Breast epithelium (tissue), 4 donors: ENCODE measurements around the gene DIS3L2. TPM values are rescaled to one million over a fixed set of nuclear protein-coding genes. Genes with fewer than 3 reads are reported as not detected.

Source experiments
- DNase-seq, 2 donors: peaks; one replicate each; pipeline ENCODE4 v3.0.0-alpha.2; 2019; ENCODE audit warnings: low spot score in 2 of 2
- H3K27ac ChIP-seq, 2 donors: fragments of 200-600 bp; sonication (generic) in 1 of 2; one replicate each; pipeline ENCODE4 v1.5.1; 2016 to 2019; ENCODE audit warnings: mild to moderate bottlenecking in 1 of 2
- H3K27me3 ChIP-seq, 2 donors: fragments of 200-600 bp; sonication (generic) in 1 of 2; one replicate each; pipeline versions ENCODE4 v1.5.1 to v1.6.0; 2017 to 2019; ENCODE audit warnings: control low read depth in 1 of 2, mild to moderate bottlenecking in 1 of 2
- H3K36me3 ChIP-seq: fragments of 200-600 bp; one replicate; pipeline ENCODE4 v1.5.1; 2019
- H3K4me1 ChIP-seq, 2 donors: fragments of 200-600 bp; sonication (generic); one replicate each; pipeline ENCODE4 v1.5.1; 2016 to 2019; ENCODE audit warnings: control low read depth in 1 of 2
- H3K4me3 ChIP-seq, 3 donors: fragments of 200-600 bp; sonication (generic); 1 replicate in 2 of 3; 2 replicates in 1 of 3; pipeline ENCODE4 v1.5.1; 2016 to 2019; ENCODE audit warnings: mild to moderate bottlenecking in 3 of 3, moderate library complexity in 2 of 3
- H3K9me3 ChIP-seq, 2 donors: fragments of 200-600 bp; sonication (generic) in 1 of 2; one replicate each; pipeline ENCODE4 v1.5.1; 2016 to 2019; ENCODE audit warnings: control low read depth in 1 of 2
- CTCF ChIP-seq, 3 donors: fragments of 450-650 bp; IDR thresholded peaks; one replicate each; pipeline ENCODE4 v1.5.1; 2016 to 2017; ENCODE audit warnings: antibody characterized with exemption in 3 of 3, mild to moderate bottlenecking in 3 of 3, moderate library complexity in 3 of 3
- POLR2A ChIP-seq: fragments of 450-650 bp; IDR thresholded peaks from one replicate; pipeline ENCODE4 v1.6.1; 2016; ENCODE audit warnings: antibody characterized with exemption, mild to moderate bottlenecking, moderate library complexity
- POLR2AphosphoS5 ChIP-seq, 3 donors: sonication (generic); formaldehyde crosslinking; IDR thresholded peaks; one replicate each; pipeline ENCODE4 v1.6.1; 2017; ENCODE audit warnings: antibody characterized with exemption in 3 of 3
- intact Hi-C: fragments of 100-400 bp; cut with DNase I; formaldehyde crosslinking; loops from one replicate; pipeline ENCODE4 v1.15.1; 2023; ENCODE audit warnings: low total_unique reads
- total RNA-seq, 3 donors: library from RNA; depleted of rRNA; stranded (reverse); fragments of >200 nt; gene quantifications; one replicate each; pipeline ENCODE4 v1.1.0, GENCODE V29; 2016

Gene DIS3L2
- total RNA-seq, 3 donors from 2014 or later, result 19.2 to 38.9 (median 33.4) TPM

GRCh38 chr2:232210306-232210705 lies 248.8 kb downstream of the DIS3L2 start:
- Histone ChIP-seq H3K9me3 (no peaks in the 10 kb centered on the region), H3K27ac (no peak overlapping the region), H3K36me3 (no peaks in the 10 kb centered on the region), H3K4me1 (no peaks in the 10 kb centered on the region), H3K4me3 (no peak overlapping the region), H3K27me3 (no peaks in the 10 kb centered on the region)
- no peak for DNase-seq
- intact Hi-C loops, result no loop called here
- no peak for TF ChIP-seq POLR2A
- no peak for TF ChIP-seq CTCF (IDR thresholded peaks at IDR 0.05)
- no peak for TF ChIP-seq POLR2AphosphoS5 (IDR thresholded peaks at IDR 0.05)

DNA sequence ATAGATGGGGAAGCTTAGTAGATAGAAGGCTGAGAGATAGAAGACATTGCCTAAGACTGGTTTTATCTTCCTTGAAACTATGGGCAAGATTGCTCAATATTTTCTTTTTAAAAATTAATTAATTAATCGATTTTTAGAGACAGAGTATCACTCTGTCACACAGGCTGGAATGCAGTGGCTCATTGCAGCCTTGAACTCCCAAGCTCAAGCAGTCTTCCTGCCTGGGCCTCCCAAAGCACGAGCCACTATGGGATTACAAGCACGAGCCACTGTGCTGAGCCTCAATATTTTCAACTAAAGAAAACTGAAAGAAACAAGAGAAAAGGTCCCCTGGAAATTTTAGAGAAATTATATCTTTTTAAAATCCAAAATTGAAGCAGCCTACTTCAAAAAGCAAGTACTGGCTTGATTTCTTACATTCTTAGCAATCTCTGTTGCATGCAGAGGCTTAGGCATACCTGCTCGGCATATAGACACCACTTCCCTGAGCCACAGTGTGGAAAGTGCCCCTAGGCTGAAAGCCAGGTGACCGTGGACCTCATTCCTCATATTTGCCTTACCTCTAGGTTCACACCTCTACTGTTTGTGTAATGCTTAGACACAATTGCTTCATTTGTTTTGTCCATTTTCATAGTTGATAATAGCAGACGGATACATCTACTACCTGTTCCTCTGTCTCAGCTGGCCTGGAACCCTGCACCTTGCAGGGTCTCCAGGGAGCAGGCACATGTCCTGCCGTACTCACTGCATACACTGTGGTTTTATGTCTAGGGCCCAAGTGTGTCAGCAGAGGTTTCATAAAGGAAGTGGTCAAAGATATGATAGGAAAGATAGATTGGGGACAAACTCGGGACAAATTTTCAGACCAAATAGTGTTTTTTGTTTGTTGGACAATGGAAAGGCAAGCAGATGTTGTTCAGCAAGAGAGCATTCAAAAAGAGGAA lies 250.5 kb downstream of the DIS3L2 start:
- TF ChIP-seq POLR2A, result no peak
- no peak for TF ChIP-seq CTCF (IDR thresholded peaks at IDR 0.05)
- no peak for TF ChIP-seq POLR2AphosphoS5 (IDR thresholded peaks at IDR 0.05)
- no peaks in the 10 kb centered on the region for H3K36me3 ChIP-seq
- H3K9me3 ChIP-seq, result no peaks in the 10 kb centered on the region
- DNase-seq, result no peak
- no peaks in the 10 kb centered on the region for H3K27me3 ChIP-seq
- H3K4me3 ChIP-seq, result no peak overlapping the region
- intact Hi-C loops, result no loop called here
- no peaks in the 10 kb centered on the region for H3K4me1 ChIP-seq
- H3K27ac ChIP-seq, result peak overlapping the region in 1 of 2 donors; percentile 38

- peak in 1 of 2 donors; percentile 27 for DNase-seq
- Histone ChIP-seq H3K27me3 (no peaks in the 10 kb centered on the region), H3K27ac (no peak overlapping the region), H3K36me3 (no peaks in the 10 kb centered on the region), H3K4me3 (no peak overlapping the region), H3K4me1 (no peaks in the 10 kb centered on the region), H3K9me3 (no peaks in the 10 kb centered on the region)
- no peak for TF ChIP-seq POLR2AphosphoS5 (IDR thresholded peaks at IDR 0.05)
- TF ChIP-seq POLR2A, result no peak
- no peak for TF ChIP-seq CTCF (IDR thresholded peaks at IDR 0.05)
- intact Hi-C loops, result no loop called here
Observed at GRCh38 chr2:232213176-232213575, 251.7 kb downstream of the DIS3L2 start.

DNA sequence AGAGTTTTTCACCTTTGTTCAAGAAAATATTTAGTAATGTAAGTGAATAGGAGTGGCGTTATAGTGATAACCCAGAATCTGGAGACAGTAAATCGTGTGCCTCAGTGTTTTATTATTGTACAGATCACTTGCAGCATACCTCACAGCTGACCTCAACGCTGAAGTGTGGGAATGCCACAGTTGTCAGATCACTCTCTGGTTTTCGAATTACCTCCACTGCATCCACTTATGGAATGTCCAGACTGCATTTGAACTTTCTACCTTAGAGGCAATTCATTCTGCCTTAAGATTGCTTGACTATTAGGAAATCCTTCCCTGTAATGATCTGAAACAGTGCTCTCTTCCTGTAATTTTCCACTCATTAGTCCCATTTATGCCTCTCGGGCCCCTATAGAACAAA lies 252.5 kb downstream of the DIS3L2 start:
- Histone ChIP-seq H3K36me3 (no peaks in the 10 kb centered on the region), H3K27me3 (no peaks in the 10 kb centered on the region), H3K4me3 (no peak overlapping the region), H3K9me3 (no peaks in the 10 kb centered on the region), H3K4me1 (no peaks in the 10 kb centered on the region), H3K27ac (no peak overlapping the region)
- intact Hi-C loops, result no loop called here
- no peak for DNase-seq
- no peak for TF ChIP-seq CTCF (IDR thresholded peaks at IDR 0.05)
- no peak for TF ChIP-seq POLR2AphosphoS5 (IDR thresholded peaks at IDR 0.05)
- TF ChIP-seq POLR2A, result no peak

DNA sequence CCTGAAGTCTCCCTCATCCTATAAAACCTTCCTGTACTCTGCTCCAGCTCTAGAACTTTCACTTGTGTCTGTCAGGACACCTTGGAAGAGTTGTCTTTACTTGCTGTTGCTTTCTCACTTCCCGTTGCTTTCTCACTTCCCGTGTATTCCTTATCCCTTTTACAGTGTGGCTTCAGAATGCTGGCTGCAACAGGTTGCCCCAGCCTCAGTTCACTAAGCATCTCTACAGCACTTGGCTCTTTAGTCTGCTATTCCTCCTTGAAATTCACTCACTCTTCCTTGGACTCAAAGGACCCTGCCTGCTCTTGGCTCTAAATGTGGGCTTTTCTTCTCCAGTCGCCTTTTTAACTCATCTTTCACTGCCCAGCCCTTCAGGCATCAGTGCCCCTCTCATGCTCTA lies 254.5 kb downstream of the DIS3L2 start:
- no peak for DNase-seq
- H3K4me1 ChIP-seq, result no peaks in the 10 kb centered on the region
- H3K9me3 ChIP-seq, result no peaks in the 10 kb centered on the region
- H3K27me3 ChIP-seq, result no peaks in the 10 kb centered on the region
- intact Hi-C loops, result no loop called here
- TF ChIP-seq CTCF (IDR thresholded peaks at IDR 0.05) (no peak), POLR2A (no peak), POLR2AphosphoS5 (IDR thresholded peaks at IDR 0.05) (no peak)
- H3K27ac ChIP-seq, result no peak overlapping the region
- no peaks in the 10 kb centered on the region for H3K36me3 ChIP-seq
- no peak overlapping the region for H3K4me3 ChIP-seq
